Cerebellar cortex (tissue), 1 donor: ENCODE measurements around the gene DUSP16.

Source experiments
- DNase-seq: peaks from one replicate; pipeline ENCODE4 v3.0.0-alpha.2; 2015; ENCODE audit warnings: low spot score

Gene DUSP16

DNA sequence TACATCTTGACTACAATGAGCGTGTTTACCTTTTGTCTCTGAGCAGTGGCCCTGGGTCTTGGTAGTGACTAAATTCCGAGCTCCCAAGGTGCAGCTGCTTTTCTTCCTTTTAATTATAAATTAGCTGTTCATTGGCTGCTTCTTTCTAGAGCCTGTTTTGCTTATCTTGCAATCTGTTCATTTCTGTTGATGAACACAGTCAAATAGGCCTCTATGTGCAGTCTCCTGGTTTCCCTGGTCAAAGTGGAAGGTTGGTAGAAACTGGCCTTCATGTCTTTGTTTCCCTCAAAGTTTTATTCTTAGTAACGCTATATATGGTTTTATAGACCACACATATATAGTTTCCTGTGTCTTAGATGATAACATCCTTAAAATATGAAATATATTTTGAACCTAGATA, 94.1 kb downstream of the DUSP16 start:
- DNase-seq = no peak

DNA sequence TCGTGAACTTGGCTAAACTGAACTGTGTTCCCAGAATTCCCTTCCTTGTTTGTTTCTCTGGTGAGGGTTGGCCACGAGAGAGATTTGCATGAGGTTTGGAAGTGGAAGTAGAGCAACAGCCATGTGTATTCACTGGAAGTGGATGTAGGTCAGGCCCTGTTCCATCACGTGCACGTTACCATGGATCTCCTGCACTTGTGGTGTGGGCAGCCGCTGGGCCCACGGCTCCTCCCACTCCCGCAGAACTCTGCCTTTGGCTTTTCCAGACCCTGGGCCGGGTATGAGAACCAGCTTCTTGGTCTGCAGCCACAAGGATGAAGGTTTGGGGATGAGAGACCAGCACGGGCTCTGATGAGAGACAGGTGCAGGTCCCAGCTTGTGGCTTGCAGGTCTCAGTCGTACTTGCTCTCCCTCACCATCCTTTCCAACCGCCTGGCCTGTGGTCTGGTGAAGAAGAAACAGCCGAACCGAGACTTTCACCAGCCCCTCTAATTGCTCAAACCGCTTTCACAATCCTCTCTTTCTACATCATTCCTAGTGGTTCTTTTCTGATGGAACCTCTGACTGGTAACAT, 94.9 kb downstream of the DUSP16 start:
- DNase-seq = peak; percentile 40

DNA sequence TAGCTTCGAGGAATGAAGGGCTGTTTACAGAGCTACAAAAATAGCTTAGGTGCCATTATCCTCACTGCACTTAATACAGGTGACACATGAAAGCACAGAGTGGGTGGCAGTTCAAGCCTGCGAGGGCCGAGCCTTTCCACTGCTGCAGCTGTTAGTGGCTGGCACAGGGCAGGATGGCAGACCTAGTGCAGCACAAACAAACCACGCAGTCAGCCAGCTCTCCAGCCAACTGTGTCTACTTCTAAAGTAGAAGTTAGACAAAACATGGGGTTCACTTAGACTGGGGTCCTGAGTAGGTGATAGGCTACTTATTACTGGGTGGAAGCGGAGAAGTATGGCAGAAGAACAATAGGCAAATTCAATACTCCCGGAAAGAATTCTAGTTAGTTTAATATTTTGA, 95.4 kb downstream of the DUSP16 start:
- no peak for DNase-seq

DNA sequence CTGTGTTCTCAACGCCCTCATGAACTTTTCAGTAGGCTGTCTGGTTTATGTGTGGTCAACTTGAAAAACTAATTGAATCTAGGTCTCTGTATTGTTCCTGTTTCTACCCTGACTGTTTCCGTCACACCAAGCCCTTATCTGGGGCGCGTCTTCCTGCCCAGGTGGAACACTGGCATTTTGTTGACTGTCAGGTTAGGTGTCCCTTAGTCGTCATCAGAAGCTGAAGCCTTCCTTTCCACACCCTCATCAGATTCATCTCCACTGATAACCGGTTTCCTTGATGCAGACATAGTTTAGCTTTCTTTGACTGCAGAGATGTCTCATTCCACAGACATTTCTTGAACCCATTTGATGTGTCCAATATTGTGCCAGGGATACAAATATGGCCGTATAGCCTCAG, 96.5 kb downstream of the DUSP16 start:
- no peak for DNase-seq

DNA sequence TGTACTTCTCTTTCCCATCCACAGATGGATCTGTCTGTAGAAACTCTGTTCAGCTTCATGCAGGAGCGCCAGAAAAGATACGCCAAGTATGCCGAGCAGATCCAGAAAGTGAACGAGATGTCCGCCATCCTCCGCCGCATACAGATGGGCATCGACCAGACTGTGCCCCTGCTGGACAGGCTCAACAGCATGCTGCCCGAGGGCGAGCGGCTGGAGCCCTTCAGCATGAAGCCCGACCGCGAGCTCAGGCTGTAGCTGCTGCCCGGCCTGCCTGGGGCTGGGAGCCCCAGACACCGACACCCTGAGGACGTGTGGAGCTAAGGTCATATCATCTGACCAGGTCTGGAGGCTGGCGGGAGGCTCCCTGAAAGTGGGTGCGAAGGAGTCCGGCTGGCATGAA, 97.1 kb downstream of the DUSP16 start:
- no peak for DNase-seq

DNA sequence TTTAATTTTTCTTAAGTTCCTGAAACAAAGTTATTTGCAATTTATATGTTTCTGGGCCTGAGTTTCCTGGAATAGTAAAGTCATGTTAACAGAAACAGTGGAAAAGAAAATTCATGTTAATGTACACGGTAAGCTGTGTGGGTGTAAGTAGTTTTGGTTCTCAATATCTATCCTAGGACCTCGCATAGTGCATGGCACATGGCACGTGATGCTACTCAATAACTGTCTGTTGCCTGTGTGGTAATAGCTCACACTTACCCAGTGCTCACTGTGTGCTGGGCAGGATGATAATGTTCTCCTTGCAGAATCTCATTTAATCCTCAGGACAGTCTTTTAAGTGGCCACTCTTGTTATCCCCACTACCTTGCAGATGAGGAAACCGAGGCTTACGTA, 100.7 kb downstream of the DUSP16 start:
- DNase-seq = no peak

DNA sequence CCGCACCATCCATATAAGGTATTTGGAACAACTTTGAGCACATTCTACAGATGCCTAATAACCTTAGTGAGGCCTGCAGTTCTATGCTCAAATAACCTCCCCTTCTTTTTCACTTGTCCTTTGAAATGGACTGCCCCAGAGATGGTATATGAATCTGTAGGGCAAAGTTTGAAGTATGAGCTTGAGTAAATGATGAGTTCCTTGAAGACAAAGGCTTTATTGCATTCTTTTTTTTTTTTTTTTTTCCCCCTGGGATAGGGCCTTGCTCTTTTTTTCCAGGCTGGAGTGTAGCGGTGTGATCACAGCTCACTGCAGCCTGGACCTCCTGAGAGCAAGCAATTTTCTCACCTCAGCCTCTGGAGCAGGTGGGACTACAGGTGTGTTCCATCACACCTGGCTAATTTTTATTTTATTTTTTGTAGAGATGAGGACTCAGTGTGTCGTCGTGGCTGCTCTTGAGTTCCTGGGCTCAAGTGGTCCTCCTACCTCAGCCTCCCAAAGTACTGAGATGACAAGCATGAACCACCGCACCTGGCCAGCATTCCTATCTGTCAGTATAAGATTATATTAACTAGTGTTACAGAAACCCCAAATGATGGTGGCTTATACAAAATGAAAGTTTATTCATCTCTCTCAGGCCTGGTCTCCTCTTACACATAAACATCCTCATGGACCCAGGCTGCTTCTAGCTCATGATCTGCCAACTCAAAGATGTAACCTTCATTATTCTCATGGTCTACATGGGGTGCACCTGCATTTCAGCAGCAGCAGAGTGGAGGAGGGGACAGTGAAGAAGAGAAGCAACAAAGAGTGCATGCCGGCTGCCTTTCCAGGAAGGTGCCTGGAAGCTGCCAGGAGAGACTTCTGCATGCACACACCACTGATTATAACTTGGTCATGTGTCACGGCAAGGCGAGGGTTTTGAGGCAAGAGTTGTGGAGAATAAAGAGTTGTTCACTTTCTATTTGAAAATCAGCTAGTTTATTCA, 101.4 kb downstream of the DUSP16 start:
- DNase-seq = no peak

DNA sequence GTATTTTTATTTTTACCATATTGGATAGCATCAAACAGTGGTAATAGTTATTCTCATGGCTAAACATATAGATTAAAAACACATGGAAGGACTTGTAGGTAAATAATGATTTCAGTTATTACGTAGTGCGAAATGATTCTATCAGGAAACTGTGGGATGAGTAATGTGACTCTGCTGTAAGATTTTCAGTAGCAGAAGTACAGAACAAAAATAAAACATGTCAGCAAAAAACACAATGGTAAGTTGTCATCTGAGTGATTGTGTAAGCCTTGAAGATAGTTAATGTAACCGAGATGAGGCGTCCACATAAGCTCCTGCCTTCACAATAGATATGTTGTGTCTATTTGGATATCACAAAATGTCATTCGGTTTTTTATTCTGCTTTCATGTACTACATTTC, 106.0 kb downstream of the DUSP16 start:
- DNase-seq = no peak

DNA sequence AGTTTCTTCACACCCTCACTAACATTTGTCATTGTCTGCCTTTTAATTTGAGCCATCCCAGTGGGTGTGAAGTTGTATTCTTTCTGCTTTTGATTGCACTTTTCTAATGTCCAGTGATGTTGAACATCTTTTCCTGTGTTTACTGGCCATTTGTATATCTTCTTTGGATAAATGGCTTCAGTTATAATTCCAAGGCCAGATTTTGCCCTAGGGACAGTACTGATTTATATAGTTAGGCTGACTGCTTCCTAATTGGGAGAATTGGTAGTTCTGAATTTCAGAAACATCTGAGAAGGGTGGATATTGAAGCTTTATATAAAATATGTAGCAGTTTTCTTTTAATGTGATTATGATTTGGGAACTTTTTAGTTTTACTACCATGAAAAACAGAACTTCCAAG, 108.3 kb downstream of the DUSP16 start:
- DNase-seq = no peak

DNA sequence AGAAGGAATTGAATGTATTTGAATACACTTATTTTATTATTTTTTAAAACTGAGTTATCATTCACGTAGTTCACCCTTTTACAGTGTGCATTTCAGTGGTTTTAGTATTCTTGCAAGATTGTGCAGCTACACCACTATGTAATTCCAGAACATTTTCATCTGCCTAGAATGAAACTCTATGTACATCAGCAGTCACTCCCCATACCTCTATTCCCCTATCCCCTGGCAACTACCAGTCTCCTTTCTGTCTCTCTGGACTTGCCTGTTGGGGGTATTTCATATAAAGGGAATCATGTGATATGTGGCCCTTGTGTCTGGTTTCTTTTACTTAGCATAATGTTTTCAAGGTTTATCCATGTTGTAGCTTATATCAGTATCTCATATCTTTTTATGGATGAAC, 109.0 kb downstream of the DUSP16 start:
- no peak for DNase-seq

DNA sequence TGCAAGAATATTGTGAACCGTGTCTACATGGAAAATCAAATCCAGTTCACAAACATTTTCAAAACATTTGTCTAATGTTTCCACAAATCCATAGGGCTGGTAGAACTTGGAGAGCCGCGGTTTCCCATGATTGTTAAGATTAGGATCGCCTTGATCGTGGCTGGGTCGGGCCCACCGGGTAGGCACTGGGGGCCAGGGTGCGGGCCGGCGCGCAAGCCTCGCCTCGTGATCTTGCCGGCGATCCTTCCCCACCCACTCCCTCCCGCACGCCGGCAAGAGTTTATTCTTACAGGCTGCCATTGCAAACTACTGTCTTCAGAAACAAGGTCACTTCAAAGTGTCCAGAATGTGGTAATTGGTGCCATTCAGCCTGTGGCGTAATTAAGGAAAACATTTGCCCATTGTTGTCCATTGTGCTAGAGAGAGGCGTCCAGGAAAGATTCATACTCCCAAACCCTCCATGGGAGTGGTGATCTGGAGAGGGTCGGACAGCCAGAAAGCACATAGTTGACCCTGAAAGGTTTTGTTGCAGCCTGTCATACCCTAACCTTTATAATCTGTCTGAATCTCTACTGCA, 110.2 kb downstream of the DUSP16 start:
- no peak for DNase-seq

DNA sequence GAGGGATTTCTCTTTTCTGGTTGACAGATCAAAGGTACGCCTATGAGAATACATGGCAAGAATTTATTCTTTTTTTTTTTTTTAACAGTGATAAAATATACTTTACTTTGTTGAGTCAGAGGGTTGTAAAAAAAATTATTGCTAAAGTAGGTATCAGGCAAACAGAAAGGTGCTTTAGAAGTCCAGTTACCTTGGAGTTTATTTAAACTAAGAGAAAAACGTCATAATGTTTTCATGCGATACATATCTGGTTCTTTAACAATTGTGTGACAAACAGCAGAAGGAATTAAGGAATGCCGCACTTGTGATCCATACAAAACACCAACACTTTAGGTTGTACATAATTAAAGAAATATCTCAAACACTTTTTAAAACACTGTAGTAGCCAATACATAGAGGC, 111.6 kb downstream of the DUSP16 start:
- DNase-seq = no peak

DNA sequence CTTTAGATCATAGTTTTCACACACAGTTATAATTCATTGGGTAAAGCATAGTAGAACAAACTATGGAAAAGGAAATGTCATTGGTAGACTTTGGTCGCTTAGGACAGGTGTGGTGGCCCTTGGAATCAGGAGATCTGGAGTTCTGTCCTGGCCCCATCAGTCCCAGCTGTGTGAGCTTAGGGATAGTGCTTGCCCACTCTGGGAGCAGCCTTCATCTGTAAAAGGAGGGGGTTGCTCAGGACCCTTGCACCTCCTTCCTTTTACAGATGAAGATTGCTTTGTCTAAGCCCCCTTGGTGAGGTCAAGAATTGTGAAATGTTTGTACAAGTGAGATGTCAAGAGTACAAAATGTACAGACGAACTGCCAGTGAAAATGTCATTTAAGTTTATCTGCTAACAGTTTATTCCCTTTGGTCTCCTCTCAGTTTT, 112.6 kb downstream of the DUSP16 start:
- DNase-seq = no peak

DNA sequence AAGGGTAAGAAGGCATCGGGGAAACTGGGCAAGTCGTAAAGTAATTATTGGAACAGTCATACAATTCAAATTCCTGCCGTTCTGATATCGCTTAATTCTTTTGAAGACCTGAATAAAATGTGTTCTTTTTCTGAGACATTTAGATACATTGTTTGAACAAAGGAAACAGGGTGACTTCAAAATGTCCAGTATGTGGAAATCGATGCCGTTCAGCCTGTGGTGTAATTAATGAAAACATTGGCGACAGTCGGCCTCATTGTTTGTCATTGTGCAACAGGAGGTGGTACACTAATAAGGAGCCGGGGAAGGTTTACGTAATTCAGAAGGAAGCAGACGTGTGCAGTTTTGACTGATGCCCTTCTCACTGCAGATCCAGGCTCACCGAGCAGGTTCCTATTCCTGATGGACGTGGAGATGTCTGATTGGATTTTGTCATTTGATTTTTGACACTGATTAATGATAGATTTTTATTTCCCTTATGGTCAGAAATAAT, 113.1 kb downstream of the DUSP16 start:
- no peak for DNase-seq

DNA sequence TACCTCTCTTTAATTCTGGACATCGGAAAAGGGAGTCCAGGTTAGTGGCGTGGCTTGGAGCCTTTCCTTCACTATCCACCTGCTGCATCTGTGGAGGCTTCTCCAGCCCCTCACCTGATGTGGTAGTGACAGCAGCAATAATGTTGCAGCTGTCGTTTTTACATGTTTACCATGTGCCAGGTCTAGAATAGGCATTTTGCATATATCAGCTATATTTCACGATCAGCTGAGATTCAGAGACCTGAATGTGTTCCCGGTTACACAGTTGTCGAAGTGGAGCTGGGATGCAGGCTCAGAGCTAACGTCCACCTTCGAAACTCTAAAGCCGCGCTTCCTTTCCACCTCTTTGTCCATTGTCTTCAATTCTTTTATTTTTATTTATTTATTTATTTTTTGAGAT, 114.8 kb downstream of the DUSP16 start:
- no peak for DNase-seq

DNA sequence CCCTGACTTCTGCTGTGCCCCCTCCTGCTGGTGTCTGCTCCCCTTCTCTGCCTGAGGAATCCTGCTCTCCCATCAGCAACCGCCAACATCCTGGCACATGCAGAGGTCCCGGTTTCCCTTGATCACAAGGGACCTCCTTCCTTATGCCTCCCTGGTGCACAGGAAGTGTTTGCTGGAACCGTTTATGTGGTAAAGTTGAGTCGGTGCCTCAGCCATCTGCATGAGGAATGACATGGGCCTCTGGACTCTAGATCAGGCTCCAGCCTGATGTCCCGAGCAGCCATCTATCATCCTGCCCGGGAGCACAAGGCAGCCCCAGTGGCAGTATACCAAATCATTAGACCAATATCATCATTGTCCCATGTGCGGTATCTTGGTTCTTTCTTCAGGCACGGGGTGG, 115.4 kb downstream of the DUSP16 start:
- no peak for DNase-seq

DNA sequence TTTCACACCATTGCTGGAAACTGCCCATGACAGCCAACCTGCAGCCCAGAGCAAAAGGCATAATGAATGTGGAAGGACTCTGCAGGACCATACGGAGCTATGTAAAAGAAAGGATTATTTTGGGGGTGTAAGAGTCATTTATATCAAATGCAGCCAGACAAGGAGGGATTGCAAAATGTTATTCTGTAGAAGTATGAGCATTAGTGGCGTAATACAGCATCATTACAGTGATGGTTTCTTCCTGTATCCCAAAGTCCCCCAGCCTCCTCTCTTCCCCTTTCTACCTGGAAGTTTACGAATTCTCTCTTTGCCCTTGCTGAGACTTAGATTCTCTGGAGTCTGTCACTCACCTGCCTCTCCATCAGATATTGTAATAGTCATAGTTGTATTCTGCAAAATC, 115.9 kb downstream of the DUSP16 start:
- no peak for DNase-seq

DNA sequence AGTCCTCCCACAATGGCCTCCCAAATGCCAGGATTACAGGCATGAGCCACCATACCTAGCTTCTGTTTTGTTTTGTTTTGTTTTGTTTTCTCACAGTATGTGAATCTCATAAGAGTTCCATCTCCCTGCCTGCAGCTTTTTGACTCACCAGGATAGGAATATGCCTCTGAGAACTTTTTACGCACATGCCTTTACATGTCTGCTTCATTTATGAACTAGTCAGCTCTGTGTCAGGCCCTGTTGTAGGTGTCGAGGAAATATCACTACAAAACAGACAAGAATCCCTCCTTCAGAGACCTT, 116.8 kb downstream of the DUSP16 start:
- DNase-seq = no peak

DNA sequence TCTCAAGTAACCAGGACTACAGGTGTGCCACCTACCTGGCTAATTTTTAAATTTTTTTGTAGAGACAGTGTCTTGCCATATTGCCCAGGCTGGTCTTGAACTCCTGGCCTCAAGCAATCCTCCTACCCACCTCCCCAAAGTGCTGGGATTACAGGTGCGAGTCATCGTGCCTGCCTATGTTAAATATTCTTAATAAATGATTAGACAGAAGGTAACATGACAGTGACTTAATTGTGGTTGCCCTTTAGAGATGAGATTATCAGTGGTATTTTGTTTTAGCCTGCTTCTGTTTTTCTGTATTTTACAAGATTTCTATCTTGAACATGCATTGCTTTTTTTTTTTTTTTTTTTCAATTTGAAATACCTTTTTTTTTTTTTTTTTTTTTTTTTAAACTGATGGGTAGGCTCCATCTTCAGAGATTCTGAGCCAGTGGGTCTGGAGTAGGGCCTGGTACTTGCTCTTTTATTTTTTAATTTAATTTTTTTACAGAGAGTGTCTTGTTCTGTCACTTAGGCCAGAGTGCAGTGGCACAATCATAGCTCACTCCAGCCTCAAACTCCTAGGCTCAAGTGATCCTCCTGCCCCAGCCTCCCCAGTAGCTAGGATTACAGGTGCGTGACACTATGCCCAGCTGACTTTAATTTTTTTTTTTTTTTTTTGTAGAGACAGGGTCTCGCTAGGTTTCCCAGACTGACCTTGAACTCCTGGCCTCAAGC, 117.3 kb downstream of the DUSP16 start:
- no peak for DNase-seq

DNA sequence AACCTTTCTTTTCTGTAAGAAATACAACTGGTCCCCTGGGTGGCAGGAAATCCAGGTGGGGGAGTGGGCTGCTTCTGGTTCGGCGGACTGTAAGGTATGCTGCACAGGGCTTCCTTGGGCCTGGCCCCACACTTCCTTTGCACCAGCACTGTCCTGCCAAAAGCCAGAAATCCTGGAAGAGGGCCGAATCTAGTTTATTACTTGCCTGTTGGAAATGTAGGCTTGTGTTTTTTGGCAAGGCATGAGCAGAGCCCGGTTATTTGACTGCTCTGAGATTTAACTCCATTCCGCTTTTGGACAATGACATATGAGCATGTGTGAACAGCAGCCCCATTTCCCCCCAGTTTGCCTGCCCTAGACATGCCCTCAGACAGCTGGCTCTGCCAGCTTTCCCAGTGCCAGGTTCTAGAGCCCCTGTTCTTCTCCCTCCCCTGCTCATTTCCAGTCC, 119.2 kb downstream of the DUSP16 start:
- DNase-seq = peak; percentile 71

DNA sequence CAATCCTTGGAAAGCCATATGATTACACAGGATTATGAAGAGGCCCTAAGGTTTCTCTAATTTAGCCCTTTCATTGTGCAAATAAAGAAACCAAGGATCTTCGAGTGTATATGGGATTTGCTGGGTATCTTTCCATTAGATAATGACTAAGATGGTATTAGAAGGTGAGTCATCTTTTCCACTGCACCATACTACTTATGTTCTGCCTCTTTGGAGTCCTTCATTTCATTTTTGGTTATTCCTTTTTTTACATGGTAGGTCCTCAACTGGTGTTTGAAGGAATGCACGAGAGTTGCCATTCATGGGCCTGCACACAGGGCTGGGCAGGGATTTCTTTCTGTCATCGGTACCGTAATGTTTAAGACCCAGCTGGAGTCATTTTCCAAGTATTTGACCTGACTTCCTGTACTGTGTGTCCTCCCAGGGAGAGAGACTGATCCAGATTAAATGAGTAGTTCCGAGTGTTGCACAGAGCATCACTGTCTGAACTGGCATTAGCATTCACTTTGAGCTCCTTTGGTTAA, 120.1 kb downstream of the DUSP16 start:
- DNase-seq = peak; percentile 60

DNA sequence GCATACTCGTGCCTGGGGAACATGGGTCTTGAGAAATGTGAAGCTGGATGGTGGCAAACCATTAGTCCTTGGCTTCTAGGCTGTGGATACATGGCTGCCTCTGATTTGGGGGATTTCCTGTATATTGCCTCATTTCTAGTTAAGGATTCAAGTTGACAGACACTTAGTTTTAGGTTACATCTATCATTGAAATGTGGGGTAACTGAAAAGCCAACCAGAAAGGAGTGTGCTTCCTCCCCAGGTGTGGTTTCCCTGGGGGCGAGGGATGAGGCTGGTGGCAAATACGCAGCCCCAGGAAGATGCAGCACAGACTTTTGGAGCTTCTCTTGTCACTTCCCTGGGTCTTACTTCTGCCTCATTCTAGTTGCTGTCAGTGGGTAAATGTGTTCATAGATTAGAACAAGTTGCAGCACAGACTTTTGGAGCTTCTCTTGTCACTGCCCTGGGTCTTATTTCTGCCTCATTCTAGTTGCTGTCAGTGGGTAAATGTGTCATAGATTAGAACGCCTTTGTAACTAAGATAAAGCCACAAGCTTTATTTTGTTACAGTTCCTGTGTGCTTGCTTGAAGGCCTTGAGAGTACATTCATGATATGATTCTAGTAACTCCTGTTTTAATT, 120.7 kb downstream of the DUSP16 start:
- DNase-seq = no peak
